Measurements from ENCODE around the gene DCUN1D3.
"Not testable (repeated sequence)": the region's sequence is repeated elsewhere in the genome, so short reads cannot be mapped to it uniquely, and the experiment has no call there.

Gene DCUN1D3

DNA sequence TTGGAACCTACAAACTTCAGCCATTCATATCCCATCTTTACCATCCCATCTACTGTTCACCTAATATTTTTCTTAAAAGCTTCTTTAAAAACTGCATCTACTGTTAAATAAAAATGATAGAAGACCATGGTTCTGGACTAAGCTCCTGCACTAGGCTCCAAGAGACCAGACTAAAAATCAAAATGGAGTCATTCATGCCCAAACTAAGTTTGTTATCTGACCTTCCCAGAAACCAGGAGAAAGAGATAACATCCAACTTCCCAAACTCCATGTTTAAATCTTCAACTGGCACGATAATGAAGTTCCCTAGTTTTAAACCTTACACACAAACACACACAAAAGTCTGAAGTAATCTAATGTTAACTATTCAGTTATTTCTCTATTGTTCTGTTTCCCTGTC, 13.8 kb downstream of the DCUN1D3 start:
- no peak for DNase-seq

- peak; percentile 43 for DNase-seq
Measured at GRCh38 chr16:20884240-20884556, 16.0 kb downstream of the DCUN1D3 start.

- no peak for DNase-seq
Measured at GRCh38 chr16:20883554-20884239, 16.5 kb downstream of the DCUN1D3 start.

- no peak for DNase-seq
Measured at GRCh38 chr16:20881503-20881878, 18.7 kb downstream of the DCUN1D3 start.

- no peak for DNase-seq
Measured at GRCh38 chr16:20880867-20881502, 19.2 kb downstream of the DCUN1D3 start.

DNA sequence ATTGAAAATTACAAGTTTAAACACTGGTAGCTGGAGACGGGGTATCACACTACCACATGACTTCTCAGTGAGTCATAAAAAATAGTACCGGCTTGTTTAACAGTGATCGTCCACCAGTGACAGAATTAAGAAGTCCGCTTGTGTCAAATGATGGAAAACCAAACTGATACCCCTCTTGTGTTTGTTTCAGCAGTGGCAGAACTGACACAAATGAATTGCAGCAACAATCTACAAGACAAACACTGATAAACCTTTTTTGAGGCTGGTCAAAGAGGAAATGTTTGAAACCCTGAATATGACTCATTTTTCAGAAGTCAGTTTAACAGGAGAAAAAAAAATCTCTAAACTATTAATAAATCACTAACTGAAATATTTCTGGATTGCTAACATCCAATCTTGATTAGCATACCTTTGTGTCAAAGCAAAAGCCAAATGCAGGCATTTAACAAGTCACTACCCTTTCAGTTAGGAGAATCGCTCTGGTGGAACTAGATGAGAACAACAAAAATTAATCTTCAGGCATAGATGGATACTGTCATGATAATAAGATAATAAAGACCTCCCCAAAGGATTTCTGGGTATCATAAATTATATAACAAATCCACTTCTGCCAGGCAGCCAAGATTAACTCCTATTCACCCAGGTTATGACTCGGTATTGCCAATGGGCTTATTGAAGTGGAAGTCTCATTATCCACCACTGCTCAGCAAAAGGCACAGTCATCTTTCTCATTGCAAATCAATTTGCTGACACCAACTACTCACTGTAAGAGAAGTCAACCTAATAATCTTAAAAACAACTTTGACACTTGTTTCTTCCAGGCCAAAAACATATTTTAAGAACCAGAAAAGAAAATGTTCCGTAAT, 20.8 kb downstream of the DCUN1D3 start:
- DNase-seq, result peak; percentile 83

- no peak for DNase-seq
Measured at GRCh38 chr16:20878682-20879147, 21.4 kb downstream of the DCUN1D3 start.

DNA sequence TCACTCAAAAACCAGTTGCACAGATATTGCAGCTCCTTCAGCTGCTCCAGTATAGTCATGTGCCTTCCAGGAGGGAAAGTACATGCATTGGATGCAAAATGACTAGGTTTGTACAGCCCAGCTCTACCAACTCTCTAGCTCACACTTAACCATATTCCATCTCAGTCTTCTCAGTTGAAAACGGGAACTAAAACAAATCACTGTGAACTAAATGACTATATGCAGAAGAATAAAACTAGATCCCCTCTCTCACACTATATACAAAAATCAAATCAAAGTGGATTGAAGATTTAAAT, 24.9 kb downstream of the DCUN1D3 start:
- DNase-seq, result no peak

DNA sequence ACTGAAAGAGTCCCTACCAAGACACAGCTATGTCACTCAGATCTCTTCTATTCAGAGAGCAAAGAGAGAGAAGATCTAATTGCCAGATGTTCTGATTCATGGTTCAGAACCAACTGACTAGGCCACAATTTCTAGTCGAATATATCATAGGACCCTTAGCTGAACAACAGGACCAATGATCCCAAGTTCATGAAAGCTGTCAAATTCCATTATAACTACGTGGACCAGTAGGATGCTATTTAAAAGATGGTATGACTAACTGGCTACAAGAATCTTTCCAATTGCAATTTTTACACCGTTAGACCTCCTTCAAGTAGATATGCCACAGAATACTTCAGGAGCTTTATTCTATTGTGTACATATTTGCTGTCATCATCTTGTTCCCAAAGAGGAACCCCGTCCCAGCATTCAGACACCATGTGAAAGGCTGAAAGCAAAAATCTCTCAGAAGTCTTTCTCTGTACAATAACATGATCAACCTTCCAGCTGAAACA, 26.0 kb downstream of the DCUN1D3 start:
- DNase-seq, result no peak

DNA sequence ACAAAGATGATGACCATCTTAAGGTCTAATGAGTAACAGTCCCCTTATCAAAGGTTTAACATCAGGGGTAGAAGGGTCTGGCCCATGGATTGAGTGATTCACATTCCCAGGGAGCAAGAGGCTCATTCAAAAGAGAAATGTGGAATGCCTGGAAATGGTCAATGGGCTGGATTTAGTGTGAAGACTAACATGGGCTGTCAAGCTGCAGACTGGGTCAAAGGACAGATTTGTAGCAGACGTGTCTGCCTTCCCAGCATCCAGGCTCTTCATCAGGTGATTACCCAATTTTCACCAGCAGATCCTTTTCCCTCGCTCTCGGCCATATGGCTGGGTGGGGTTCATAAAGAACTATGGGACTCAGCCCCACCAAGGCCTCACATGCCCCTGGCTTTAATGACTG, 26.8 kb downstream of the DCUN1D3 start:
- no peak for DNase-seq

- DNase-seq, result no peak
Measured at GRCh38 chr16:20871941-20872815, 28.0 kb downstream of the DCUN1D3 start.

GRCh38 chr16:20871258-20871657, 28.9 kb downstream of the DCUN1D3 start:
- no peak for DNase-seq

- DNase-seq, result no peak
Measured at GRCh38 chr16:20870122-20870820, 29.9 kb downstream of the DCUN1D3 start.

- no peak for DNase-seq
Measured at GRCh38 chr16:20868890-20869289, 31.3 kb downstream of the DCUN1D3 start.

DNA sequence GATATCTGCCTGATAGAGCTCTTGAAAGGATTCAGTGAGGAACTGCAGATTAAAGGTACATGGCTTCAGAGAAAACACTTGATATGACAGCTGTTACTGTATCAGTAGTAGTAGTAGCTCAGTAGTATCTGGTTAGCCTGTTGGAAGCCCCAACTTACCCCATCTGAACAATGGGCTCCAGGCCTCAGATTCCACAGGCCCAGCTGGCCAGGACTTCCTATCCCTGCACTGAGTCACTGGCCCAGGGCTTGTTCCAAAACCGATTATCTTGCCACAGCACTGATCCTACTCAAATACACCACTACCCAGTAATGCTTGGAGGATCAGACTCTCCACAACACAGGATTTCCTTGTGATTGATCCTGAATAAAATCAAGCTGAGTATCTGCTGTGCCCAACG, 32.6 kb downstream of the DCUN1D3 start:
- DNase-seq, result no peak

- no peak for DNase-seq
Measured at GRCh38 chr16:20866801-20867200, 33.4 kb downstream of the DCUN1D3 start.

DNA sequence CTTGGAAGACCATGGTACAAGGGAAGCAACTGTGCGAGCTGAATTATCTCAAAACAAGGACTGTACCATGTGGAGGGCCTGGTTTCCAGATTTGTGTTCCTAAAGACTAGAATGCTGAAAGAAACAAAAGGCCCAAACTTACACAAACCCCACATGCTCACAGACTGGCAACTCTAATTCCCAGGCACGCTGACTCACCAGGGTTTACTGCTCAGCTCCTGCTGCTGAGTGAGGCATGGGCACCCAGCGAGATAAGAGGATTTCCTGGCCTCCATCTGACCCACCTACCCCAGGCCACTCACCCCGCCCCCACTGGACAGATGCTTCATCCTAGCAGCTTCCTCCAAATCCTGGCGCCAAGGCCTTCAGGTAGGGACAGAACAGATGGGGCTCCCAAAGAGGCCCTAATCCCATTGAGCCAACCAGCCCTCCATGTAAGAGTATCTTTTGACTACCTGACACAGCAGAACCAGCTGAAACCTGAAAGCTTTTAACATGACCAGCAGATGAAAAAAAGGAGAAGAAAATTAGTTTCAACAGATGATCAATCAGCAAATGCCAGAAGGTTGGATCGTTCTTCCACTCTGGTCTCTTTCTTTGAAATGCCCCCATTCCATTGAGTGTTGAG, 33.9 kb downstream of the DCUN1D3 start:
- DNase-seq, result peak; percentile 37

- DNase-seq, result peak; percentile 53
Measured at GRCh38 chr16:20865420-20866131, 34.6 kb downstream of the DCUN1D3 start.

DNA sequence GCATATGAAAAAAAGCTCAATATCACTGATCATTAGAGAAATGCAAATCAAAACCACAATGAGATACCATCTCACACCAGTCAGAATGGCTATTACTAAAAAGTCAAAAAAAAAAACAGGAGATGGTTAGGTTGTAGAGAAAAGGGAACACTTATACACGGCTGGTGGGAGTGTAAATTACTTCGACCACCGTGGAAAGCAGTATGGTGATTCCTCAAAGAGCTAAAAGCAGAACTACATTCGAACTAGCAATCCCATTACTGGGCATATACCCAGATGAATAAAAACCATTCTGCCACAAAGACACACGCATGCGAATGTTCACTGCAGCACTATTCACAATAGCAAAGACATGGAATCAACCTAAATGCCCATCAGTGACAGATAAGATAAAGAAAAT, 35.8 kb downstream of the DCUN1D3 start:
- DNase-seq, result not testable (repeated sequence)

GRCh38 chr16:20862162-20862960, 37.8 kb downstream of the DCUN1D3 start:
- DNase-seq, result no peak

All from activated CD4-positive, alpha-beta T cell treated with anti-CD3 and anti-CD28 coated beads, Interleukin-10, Interleukin-2, amounts not matched to agents 100 ng/mL and 50 ng/mL, durations not matched to agents 16 hours and 8 hours (primary cell).